Measurements from ENCODE around the gene CEBPE.

CEBPE gene

DNA sequence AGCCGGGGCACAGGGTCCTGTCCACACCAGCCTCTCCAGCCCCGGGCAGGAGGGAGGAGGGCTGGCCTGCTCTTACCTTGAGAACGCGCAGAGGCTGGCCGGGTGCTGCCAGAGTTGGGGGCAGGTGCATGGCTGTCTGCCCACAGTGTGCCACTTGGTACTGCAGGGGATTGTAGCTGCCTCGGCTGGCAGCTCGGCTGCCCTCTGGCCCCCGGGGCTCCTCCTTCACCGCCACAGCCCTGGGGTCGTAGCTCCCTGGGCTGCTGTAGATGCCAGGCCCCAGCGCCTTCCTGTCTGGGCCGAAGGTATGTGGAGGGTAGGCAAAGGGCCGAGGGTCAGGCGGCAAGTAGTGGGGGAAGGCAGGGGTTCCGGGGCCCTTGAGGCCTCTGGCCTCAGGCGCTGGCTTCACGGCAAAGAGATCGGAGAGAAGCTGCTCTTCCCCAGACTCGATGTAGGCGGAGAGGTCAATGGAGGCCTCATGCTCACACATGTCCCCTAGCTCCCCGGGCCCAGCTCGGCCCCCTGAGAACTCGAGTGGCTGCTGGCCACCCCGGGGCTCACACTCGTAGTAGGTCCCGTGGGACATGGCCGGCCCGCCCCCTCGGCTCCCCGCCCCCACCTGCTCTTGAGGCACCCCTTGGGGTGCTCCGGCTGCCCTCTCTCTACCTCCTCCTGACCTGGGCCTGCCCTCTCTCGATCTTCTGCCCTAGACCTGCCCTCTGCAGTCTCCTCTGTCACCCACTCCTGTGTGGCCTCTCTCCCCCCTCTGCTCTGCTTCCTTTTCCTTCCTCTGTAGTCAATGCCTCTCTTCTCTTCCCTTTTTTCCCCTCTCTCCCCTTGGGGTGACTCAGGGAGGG is at the start of gene CEBPE:
TSS of gene CEBPE (minus strand) at position 750 of the 857 bp plus-strand sequence. CDS start at position 586, 164 bp downstream.
- Histone ChIP-seq H2AFZ (ENCODE audit: low read length, unreplicated experiment) (no peak within 1 kb of the TSS), H3K79me2 (ENCODE audit: control insufficient read depth, insufficient read depth, low read length, unreplicated experiment) (no peaks in the 10 kb centered on the region), H3K4me3 (ENCODE audit: low read depth, low read length) (no peak within 1 kb of the TSS), H3K36me3 (ENCODE audit: insufficient read depth, low read length) (no peaks in the 10 kb centered on the region), H3K4me1 (ENCODE audit: control insufficient read depth, insufficient read depth, low read length, unreplicated experiment) (peaks cover 21% of the 10 kb centered on the region), H3K27me3 (ENCODE audit: insufficient read depth, low read length) (no peaks in the 10 kb centered on the region), H3K27ac (ENCODE audit: low read depth, low read length) (no peak within 1 kb of the TSS)

DNA sequence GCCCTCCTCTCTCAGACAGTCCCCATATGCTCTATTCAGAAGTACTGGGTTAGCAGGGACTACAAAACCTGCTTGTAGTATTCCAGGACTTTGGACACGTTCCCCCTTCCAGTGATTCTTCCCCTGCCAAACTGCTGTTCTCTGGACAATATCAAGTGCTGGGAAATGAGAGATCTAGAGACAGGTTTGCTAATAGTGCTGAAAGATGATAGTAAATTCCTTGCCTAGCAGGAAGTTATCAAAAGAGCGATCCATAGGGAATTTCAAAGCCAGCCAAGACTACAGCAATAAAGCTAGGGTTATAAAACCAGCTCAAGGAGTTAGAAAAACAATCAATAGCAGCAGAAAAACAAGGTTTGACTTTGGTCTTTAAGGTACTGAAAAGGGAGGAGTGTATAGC is 49.2 kb upstream of the CEBPE start:
- Histone ChIP-seq H3K79me2 (ENCODE audit: control insufficient read depth, insufficient read depth, low read length, unreplicated experiment) (no peaks in the 10 kb centered on the region), H2AFZ (ENCODE audit: low read length, unreplicated experiment) (no peak overlapping the region), H3K27me3 (ENCODE audit: insufficient read depth, low read length) (peaks cover 4% of the 10 kb centered on the region; the same call in 1 of the 2 replicates), H3K27ac (ENCODE audit: low read depth, low read length) (no peak overlapping the region), H3K36me3 (ENCODE audit: insufficient read depth, low read length) (no peaks in the 10 kb centered on the region), H3K4me3 (ENCODE audit: low read depth, low read length) (no peak overlapping the region), H3K4me1 (ENCODE audit: control insufficient read depth, insufficient read depth, low read length, unreplicated experiment) (no peaks in the 10 kb centered on the region)

DNA sequence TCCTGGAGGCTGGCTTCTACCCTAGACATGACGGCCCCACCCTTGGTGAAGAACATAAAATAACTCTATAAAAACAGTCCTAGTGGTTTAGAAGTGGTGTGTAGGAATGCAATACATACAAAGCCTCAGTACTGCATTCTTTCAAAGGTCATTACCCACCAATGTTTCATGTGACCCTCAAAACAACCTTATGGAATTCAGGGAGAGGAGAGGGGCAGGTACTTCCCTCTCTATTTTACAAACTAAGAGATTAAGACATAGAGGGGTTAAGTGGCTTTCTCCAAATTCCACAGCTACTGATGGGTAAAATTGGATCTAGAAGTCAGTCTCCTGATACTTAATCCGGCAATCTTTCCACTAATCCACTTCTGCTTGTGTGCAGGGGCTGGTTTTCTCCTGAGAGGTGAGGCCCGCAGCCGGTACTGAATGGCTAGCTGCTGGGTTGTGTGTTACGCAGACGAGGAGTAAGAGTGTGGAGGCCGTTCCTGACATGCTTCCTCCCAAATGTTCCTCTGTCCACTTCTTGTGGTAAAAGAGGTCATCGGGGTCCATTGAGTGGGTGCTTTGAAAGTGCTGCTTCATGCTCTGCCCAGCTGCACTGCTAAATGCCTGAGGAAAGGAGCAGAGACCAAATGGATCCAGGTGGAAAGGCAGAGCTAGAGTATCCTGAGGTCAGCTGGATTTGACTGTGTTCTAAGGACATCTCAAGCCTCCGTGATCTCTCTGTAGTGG is 48.2 kb upstream of the CEBPE start:
- Histone ChIP-seq H3K79me2 (ENCODE audit: control insufficient read depth, insufficient read depth, low read length, unreplicated experiment) (no peaks in the 10 kb centered on the region), H3K4me3 (ENCODE audit: low read depth, low read length) (no peak overlapping the region), H3K27ac (ENCODE audit: low read depth, low read length) (no peak overlapping the region), H2AFZ (ENCODE audit: low read length, unreplicated experiment) (no peak overlapping the region), H3K27me3 (ENCODE audit: insufficient read depth, low read length) (0 out of 2 replicates have a peak, but pooled peaks cover 4% of the 10 kb centered on the region), H3K36me3 (ENCODE audit: insufficient read depth, low read length) (no peaks in the 10 kb centered on the region), H3K4me1 (ENCODE audit: control insufficient read depth, insufficient read depth, low read length, unreplicated experiment) (no peaks in the 10 kb centered on the region)

DNA sequence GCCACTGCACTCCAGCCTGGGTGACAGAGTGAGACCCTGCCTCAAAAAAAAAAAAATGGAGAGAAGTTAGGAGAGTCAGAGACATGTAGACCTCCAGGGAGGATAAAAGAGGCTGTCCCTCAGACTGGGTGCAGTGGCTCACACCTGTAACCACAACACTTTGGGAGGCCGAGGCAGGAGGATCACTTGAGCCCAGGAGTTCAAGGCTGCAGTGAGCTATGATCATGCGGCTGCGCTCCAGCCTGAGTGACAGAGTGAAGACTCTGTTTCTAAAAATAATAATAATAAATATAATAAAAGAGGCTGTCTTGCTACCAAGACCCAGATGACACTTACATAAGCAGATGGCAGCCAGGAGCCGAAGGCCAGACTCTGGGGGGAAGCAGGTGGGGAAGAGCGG is 45.9 kb upstream of the CEBPE start:
- H2AFZ ChIP-seq (ENCODE audit: low read length, unreplicated experiment): no peak overlapping the region
- no peaks in the 10 kb centered on the region for H3K27me3 ChIP-seq (ENCODE audit: insufficient read depth, low read length)
- H3K79me2 ChIP-seq (ENCODE audit: control insufficient read depth, insufficient read depth, low read length, unreplicated experiment): no peaks in the 10 kb centered on the region
- no peak overlapping the region for H3K27ac ChIP-seq (ENCODE audit: low read depth, low read length)
- peaks cover 10% of the 10 kb centered on the region for H3K4me1 ChIP-seq (ENCODE audit: control insufficient read depth, insufficient read depth, low read length, unreplicated experiment)
- no peak overlapping the region for H3K4me3 ChIP-seq (ENCODE audit: low read depth, low read length)
- H3K36me3 ChIP-seq (ENCODE audit: insufficient read depth, low read length): no peaks in the 10 kb centered on the region

DNA sequence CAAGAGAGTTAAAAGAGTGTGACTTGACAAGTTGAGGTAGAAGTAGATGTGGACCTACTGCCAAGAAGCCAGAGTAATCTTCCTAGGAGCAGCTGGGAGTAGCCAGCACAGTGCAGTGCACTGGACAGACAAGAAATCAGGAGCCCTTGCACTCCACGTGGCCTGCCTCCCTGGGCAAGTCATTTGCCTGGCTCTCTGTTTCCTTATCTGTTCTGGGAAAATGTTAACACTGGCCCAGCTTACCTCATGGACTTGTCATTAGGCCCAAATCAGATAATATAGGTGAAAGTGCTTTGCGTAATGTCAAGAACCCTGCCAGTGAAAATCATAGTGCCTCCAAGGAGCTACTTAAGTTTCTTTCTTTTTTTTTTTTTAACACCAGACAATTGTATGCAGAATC is 45.2 kb upstream of the CEBPE start:
- peaks cover 10% of the 10 kb centered on the region for H3K4me1 ChIP-seq (ENCODE audit: control insufficient read depth, insufficient read depth, low read length, unreplicated experiment)
- H3K36me3 ChIP-seq (ENCODE audit: insufficient read depth, low read length): no peaks in the 10 kb centered on the region
- H3K4me3 ChIP-seq (ENCODE audit: low read depth, low read length): no peak overlapping the region
- no peak overlapping the region for H2AFZ ChIP-seq (ENCODE audit: low read length, unreplicated experiment)
- no peaks in the 10 kb centered on the region for H3K79me2 ChIP-seq (ENCODE audit: control insufficient read depth, insufficient read depth, low read length, unreplicated experiment)
- H3K27ac ChIP-seq (ENCODE audit: low read depth, low read length): no peak overlapping the region
- no peaks in the 10 kb centered on the region for H3K27me3 ChIP-seq (ENCODE audit: insufficient read depth, low read length)

DNA sequence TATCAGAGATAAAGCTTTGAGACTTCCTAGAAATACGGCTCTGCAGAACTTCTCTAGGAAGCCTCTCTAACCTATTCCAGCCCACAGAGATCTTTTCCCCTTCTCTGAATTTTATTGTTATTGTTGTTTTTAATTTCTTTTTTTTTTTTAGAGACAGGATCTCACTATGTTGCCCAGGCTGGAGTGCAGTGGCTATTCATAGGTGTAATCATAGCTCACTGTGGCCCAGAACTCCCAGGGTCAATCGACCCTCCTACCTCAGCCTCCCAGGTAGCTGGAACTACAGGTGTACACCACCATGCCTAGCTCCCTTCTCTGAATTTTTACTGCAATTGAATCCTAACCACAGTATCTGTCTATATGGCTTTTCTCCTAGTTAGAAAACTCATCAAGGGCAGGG is 44.8 kb upstream of the CEBPE start:
- Histone ChIP-seq H3K27me3 (ENCODE audit: insufficient read depth, low read length) (no peaks in the 10 kb centered on the region), H3K27ac (ENCODE audit: low read depth, low read length) (no peak overlapping the region), H3K79me2 (ENCODE audit: control insufficient read depth, insufficient read depth, low read length, unreplicated experiment) (no peaks in the 10 kb centered on the region), H3K36me3 (ENCODE audit: insufficient read depth, low read length) (no peaks in the 10 kb centered on the region), H3K4me1 (ENCODE audit: control insufficient read depth, insufficient read depth, low read length, unreplicated experiment) (peaks cover 10% of the 10 kb centered on the region), H2AFZ (ENCODE audit: low read length, unreplicated experiment) (no peak overlapping the region), H3K4me3 (ENCODE audit: low read depth, low read length) (no peak overlapping the region)

DNA sequence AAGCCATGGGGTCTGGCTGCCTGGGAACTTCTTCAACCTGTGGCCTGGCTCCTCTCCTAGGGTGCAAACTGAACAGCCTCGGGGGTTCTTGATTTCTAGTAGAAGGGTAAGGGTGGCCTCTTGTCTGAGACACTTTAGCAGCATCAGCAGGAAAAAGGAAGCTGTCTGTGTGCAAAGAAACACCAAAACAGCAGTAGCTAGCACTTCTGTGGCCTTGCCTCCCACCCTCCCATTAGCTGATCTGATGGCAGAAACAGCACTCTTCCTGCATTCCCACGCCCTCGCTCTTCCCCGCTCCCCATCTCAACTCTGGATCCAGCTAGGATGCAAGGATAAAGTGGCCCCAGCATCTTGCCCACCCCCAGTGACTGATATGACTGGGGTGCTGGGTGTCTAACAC is 43.7 kb upstream of the CEBPE start:
- peaks cover 10% of the 10 kb centered on the region for H3K4me1 ChIP-seq (ENCODE audit: control insufficient read depth, insufficient read depth, low read length, unreplicated experiment)
- no peak overlapping the region for H3K27ac ChIP-seq (ENCODE audit: low read depth, low read length)
- no peaks in the 10 kb centered on the region for H3K79me2 ChIP-seq (ENCODE audit: control insufficient read depth, insufficient read depth, low read length, unreplicated experiment)
- no peaks in the 10 kb centered on the region for H3K36me3 ChIP-seq (ENCODE audit: insufficient read depth, low read length)
- no peak overlapping the region for H3K4me3 ChIP-seq (ENCODE audit: low read depth, low read length)
- no peaks in the 10 kb centered on the region for H3K27me3 ChIP-seq (ENCODE audit: insufficient read depth, low read length)
- H2AFZ ChIP-seq (ENCODE audit: low read length, unreplicated experiment): no peak overlapping the region

DNA sequence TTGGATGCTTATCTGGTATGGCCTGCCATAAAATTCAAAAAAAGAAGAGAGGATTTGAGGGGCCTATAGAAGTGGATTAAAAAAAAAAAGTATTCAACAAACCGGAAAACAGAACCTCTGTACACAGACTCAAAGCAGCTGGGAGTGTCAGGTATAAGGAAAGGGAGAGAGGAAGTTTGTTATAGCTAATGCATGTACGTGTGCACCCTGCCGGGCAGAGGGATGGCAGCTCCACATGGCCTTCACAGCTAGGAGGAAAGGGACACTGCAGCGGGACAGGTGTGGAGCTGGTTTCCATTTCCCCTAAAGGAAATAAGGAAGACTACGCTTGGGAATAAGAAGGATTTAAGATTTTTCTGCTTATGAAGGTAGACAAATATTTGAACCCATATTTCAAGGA is 43.0 kb upstream of the CEBPE start:
- H2AFZ ChIP-seq (ENCODE audit: low read length, unreplicated experiment): no peak overlapping the region
- no peaks in the 10 kb centered on the region for H3K36me3 ChIP-seq (ENCODE audit: insufficient read depth, low read length)
- no peaks in the 10 kb centered on the region for H3K27me3 ChIP-seq (ENCODE audit: insufficient read depth, low read length)
- no peak overlapping the region for H3K4me3 ChIP-seq (ENCODE audit: low read depth, low read length)
- H3K27ac ChIP-seq (ENCODE audit: low read depth, low read length): no peak overlapping the region
- no peaks in the 10 kb centered on the region for H3K79me2 ChIP-seq (ENCODE audit: control insufficient read depth, insufficient read depth, low read length, unreplicated experiment)
- H3K4me1 ChIP-seq (ENCODE audit: control insufficient read depth, insufficient read depth, low read length, unreplicated experiment): peaks cover 10% of the 10 kb centered on the region

DNA sequence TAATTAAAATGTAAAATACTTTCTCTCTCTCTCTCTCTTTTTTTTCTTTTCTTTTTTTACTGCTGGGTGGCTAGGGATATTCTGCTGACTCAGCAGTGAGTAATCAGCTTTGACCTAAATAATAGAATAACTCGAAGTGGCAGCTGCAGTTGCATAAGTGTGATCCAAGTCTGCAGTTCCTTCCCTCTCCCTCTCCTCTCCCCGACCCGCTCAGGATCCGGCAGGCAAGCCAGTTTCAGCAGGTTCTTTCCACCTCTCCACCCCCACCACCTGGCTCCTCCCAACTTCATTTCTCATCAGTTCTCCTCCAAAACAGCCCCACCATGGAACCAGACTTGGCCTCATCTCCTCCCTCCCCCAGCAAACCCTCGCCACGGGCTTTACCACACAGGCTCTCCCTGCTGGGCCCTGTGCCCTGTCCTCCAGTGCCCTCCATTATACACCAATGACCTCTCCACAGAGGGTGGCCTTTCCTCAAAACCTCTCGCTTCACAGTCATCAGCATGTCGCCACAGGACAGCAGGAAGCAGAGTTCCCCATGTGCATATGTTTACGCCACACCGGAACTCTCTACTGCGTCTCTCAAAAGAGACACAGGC is 42.0 kb upstream of the CEBPE start:
- peak overlapping the region; percentile 31 for H2AFZ ChIP-seq (ENCODE audit: low read length, unreplicated experiment)
- peaks cover 10% of the 10 kb centered on the region for H3K4me1 ChIP-seq (ENCODE audit: control insufficient read depth, insufficient read depth, low read length, unreplicated experiment)
- H3K27ac ChIP-seq (ENCODE audit: low read depth, low read length): peak overlapping the region; percentile 54; the same call in 1 of the 2 replicates
- no peaks in the 10 kb centered on the region for H3K79me2 ChIP-seq (ENCODE audit: control insufficient read depth, insufficient read depth, low read length, unreplicated experiment)
- no peaks in the 10 kb centered on the region for H3K27me3 ChIP-seq (ENCODE audit: insufficient read depth, low read length)
- no peak overlapping the region; the same call in 1 of the 2 replicates for H3K4me3 ChIP-seq (ENCODE audit: low read depth, low read length)
- H3K36me3 ChIP-seq (ENCODE audit: insufficient read depth, low read length): no peaks in the 10 kb centered on the region

DNA sequence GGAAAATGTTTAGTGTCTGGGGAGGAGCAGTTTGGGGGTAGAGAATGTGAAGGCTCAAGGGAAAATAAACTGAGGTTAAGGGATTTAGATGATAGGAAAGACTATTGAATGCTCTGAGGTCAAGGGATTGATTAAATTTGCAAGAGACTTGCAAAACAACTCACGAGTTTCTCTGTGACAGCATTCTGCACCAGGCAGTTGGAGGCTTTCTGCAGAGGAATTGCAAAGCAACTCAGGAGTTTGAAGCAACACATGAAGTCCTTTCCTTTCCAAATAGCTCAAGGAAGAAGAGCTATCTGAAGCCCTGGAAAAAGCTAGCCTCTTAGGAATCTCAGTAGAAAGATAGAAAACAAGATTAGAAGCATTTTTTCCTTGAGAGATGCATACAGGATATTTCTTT is 40.5 kb upstream of the CEBPE start:
- H3K4me1 ChIP-seq (ENCODE audit: control insufficient read depth, insufficient read depth, low read length, unreplicated experiment): peaks cover 23% of the 10 kb centered on the region
- H3K36me3 ChIP-seq (ENCODE audit: insufficient read depth, low read length): no peaks in the 10 kb centered on the region
- H3K27ac ChIP-seq (ENCODE audit: low read depth, low read length): no peak overlapping the region
- H3K27me3 ChIP-seq (ENCODE audit: insufficient read depth, low read length): no peaks in the 10 kb centered on the region
- H3K79me2 ChIP-seq (ENCODE audit: control insufficient read depth, insufficient read depth, low read length, unreplicated experiment): no peaks in the 10 kb centered on the region
- no peak overlapping the region for H3K4me3 ChIP-seq (ENCODE audit: low read depth, low read length)
- H2AFZ ChIP-seq (ENCODE audit: low read length, unreplicated experiment): no peak overlapping the region

Data from ACC112 (cell line).